Caco-2 (cell line): Measurements from ENCODE around the gene GRP. TPM values are rescaled to one million over a fixed set of nuclear protein-coding genes. Genes with fewer than 3 reads are reported as not detected.

Experiments used
- BruUV-seq: library from RNA; stranded (reverse); fragments of 400-500 nt; replicated peaks from 2 replicates; lab custom pipeline; 2021; lab: Mats Ljungman, UMichigan
- CTCF ChIA-PET: fragments of 300-600 bp; sonication (Branson Sonifier 250); formaldehyde crosslinking; loops from one replicate; lab custom pipeline; 2022; ENCODE audit warnings: antibody characterized with exemption; lab: Charles Lee
- POLR2A ChIA-PET: fragments of 300-600 bp; sonication (Branson Sonifier 250); formaldehyde crosslinking; loops from one replicate; lab custom pipeline; 2022; ENCODE audit warnings: antibody characterized with exemption; lab: Charles Lee
- DNase-seq, 2 experiments: peaks; one replicate each; pipeline versions ENCODE4 v3.0.0 to v3.0.0-alpha.2; 2020 to 2022
- H3K27me3 ChIP-seq: replicated peaks from 2 replicates; pipeline ENCODE4 v1.6.0; 2011; ENCODE audit warnings: low read length; ENCODE audit not compliant: control insufficient read depth, insufficient read depth
- H3K36me3 ChIP-seq: 2 replicates; pipeline ENCODE4 v1.5.1; 2011; ENCODE audit warnings: low read length; ENCODE audit not compliant: control insufficient read depth, insufficient read depth
- H3K4me1 ChIP-seq: fragments of 250-450 bp; sonication (Bioruptor Pico); 2 replicates; pipeline ENCODE4 v1.5.1; 2020; ENCODE audit warnings: mild to moderate bottlenecking
- H3K4me3 ChIP-seq: 2 replicates; pipeline ENCODE4 v1.5.1; 2011; ENCODE audit warnings: low read depth, mild to moderate bottlenecking, control low read depth, low read length
- H3K9me3 ChIP-seq: fragments of 250-450 bp; sonication (Bioruptor Pico); 2 replicates; pipeline ENCODE4 v1.5.1; 2020; ENCODE audit warnings: mild to moderate bottlenecking, moderate library complexity
- H3K27ac Mint-ChIP-seq: one replicate; pipeline ENCODE4 v1.8.0; 2022; ENCODE audit warnings: mixed read lengths; ENCODE audit not compliant: unreplicated experiment
- H3K27me3 Mint-ChIP-seq: one replicate; pipeline ENCODE4 v1.8.0; 2022; ENCODE audit warnings: mixed read lengths; ENCODE audit not compliant: insufficient read depth, unreplicated experiment
- H3K36me3 Mint-ChIP-seq: one replicate; pipeline ENCODE4 v1.8.0; 2022; ENCODE audit warnings: mild to moderate bottlenecking, mixed read lengths; ENCODE audit not compliant: insufficient read depth, unreplicated experiment
- H3K4me1 Mint-ChIP-seq: one replicate; pipeline ENCODE4 v1.8.0; 2022; ENCODE audit warnings: low read depth, mixed read lengths; ENCODE audit not compliant: unreplicated experiment
- H3K4me3 Mint-ChIP-seq: one replicate; pipeline ENCODE4 v1.8.0; 2022; ENCODE audit warnings: mild to moderate bottlenecking, moderate library complexity, mixed read lengths; ENCODE audit not compliant: unreplicated experiment
- H3K9me3 Mint-ChIP-seq: one replicate; pipeline ENCODE4 v1.8.0; 2022; ENCODE audit warnings: mixed read lengths; ENCODE audit not compliant: unreplicated experiment
- CTCF ChIP-seq, 2 experiments: fragments of 200-600 bp in 1 of 2; IDR thresholded peaks; 1 replicate in 1 of 2; 2 replicates in 1 of 2; pipeline versions ENCODE4 v1.5.1 to v1.8.0; 2011 to 2022; ENCODE audit warnings: antibody characterized with exemption in 1 of 2, control low read depth in 1 of 2, inconsistent platforms in 1 of 2, low read depth in 1 of 2, low read length in 1 of 2, mild to moderate bottlenecking in 1 of 2, moderate library complexity in 1 of 2; ENCODE audit not compliant: insufficient read depth in 1 of 2, severe bottlenecking in 1 of 2, unreplicated experiment in 1 of 2
- intact Hi-C: fragments of 100-400 bp; cut with micrococcal nuclease; formaldehyde crosslinking; loops from one replicate; pipeline ENCODE4 v1.10.0; 2022; ENCODE audit not compliant: unreplicated experiment
- total RNA-seq: library from RNA; stranded (reverse); gene quantifications from 2 replicates; pipeline ENCODE4 v1.2.3, GENCODE V29; 2022

GRP gene
- total RNA-seq, 1 experiment from 2014 or later = not detected

- Mint-ChIP-seq H3K4me3 (no peak overlapping the region), H3K27ac (no peak overlapping the region), H3K9me3 (no peaks in the 10 kb centered on the region), H3K27me3 (no peaks in the 10 kb centered on the region), H3K4me1 (no peaks in the 10 kb centered on the region), H3K36me3 (no peaks in the 10 kb centered on the region)
- no peak for DNase-seq
- intact Hi-C loops = no loop called here
- TF ChIP-seq CTCF (IDR thresholded peaks at IDR 0.05; ENCODE audit: insufficient read depth in 1 of 2, low read depth in 1 of 2, low read length in 1 of 2, severe bottlenecking in 1 of 2, unreplicated experiment in 1 of 2) = no peak
- no peaks in the 10 kb centered on the region for H3K36me3 ChIP-seq
- no peaks in the 10 kb centered on the region for H3K4me1 ChIP-seq
- no peaks in the 10 kb centered on the region for H3K27me3 ChIP-seq
- ChIA-PET POLR2A (no interaction called here), CTCF (no interaction called here)
- no peak overlapping the region for H3K4me3 ChIP-seq
- H3K9me3 ChIP-seq = no peaks in the 10 kb centered on the region
- BruUV-seq = no TSS peak
Measured at GRCh38 chr18:59238385-59238784, 18.4 kb downstream of the GRP start.

GRCh38 chr18:59239642-59240041, 19.7 kb downstream of the GRP start:
- DNase-seq = no peak
- no TSS peak for BruUV-seq
- no peaks in the 10 kb centered on the region for H3K4me1 ChIP-seq
- no peaks in the 10 kb centered on the region for H3K9me3 Mint-ChIP-seq
- intact Hi-C loops = no loop called here
- no peak overlapping the region for H3K4me3 Mint-ChIP-seq
- no peaks in the 10 kb centered on the region for H3K4me1 Mint-ChIP-seq
- H3K9me3 ChIP-seq = no peaks in the 10 kb centered on the region
- H3K27me3 Mint-ChIP-seq = no peaks in the 10 kb centered on the region
- TF ChIP-seq CTCF (IDR thresholded peaks at IDR 0.05; ENCODE audit: insufficient read depth in 1 of 2, low read depth in 1 of 2, low read length in 1 of 2, severe bottlenecking in 1 of 2, unreplicated experiment in 1 of 2) = no peak
- POLR2A ChIA-PET = no interaction called here
- H3K27me3 ChIP-seq = no peaks in the 10 kb centered on the region
- no peak overlapping the region for H3K27ac Mint-ChIP-seq
- H3K36me3 Mint-ChIP-seq = no peaks in the 10 kb centered on the region
- CTCF ChIA-PET = no interaction called here
- no peak overlapping the region for H3K4me3 ChIP-seq
- no peaks in the 10 kb centered on the region for H3K36me3 ChIP-seq

GRCh38 chr18:59242906-59243305, 22.9 kb downstream of the GRP start:
- ChIA-PET CTCF (no interaction called here), POLR2A (no interaction called here)
- Mint-ChIP-seq H3K27ac (no peak overlapping the region), H3K4me1 (no peaks in the 10 kb centered on the region), H3K36me3 (no peaks in the 10 kb centered on the region), H3K9me3 (no peaks in the 10 kb centered on the region), H3K4me3 (no peak overlapping the region), H3K27me3 (peaks cover 9% of the 10 kb centered on the region)
- Histone ChIP-seq H3K4me3 (no peak overlapping the region), H3K9me3 (no peaks in the 10 kb centered on the region), H3K4me1 (no peaks in the 10 kb centered on the region), H3K27me3 (no peaks in the 10 kb centered on the region), H3K36me3 (no peaks in the 10 kb centered on the region)
- intact Hi-C loops = no loop called here
- no TSS peak for BruUV-seq
- DNase-seq = no peak
- no peak for TF ChIP-seq CTCF (IDR thresholded peaks at IDR 0.05; ENCODE audit: insufficient read depth in 1 of 2, low read depth in 1 of 2, low read length in 1 of 2, severe bottlenecking in 1 of 2, unreplicated experiment in 1 of 2)
